HG03159 (cell line): ENCODE results near the gene RBM42.

Source experiments
- ATAC-seq: cut with Tn5 transposase; IDR thresholded peaks from one replicate; pipeline ENCODE4 v1.9.1; 2021; ENCODE audit warnings: mild to moderate bottlenecking, moderate library complexity; ENCODE audit not compliant: unreplicated experiment

RBM42 gene

DNA sequence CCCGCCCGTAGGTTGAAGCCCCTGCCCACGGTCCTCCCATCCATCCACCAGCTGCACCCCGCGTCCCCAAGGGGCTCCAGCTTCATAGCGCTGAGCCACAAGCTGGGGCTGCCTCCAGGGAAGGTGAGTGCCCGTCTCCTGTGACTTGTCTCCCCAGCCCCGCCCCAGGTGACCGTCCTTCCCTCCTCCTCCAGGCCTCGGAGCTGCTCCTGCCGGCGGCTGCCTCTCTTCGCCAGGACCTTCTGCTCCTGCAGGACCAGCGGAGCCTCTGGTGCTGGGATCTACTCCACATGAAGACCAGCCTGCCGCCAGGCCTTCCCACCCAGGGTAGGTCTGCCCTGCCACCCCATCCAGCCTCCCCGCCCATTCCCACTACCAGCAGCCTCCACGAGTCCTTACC, 8.8 kb upstream of the RBM42 start:
- ATAC-seq, result no peak

DNA sequence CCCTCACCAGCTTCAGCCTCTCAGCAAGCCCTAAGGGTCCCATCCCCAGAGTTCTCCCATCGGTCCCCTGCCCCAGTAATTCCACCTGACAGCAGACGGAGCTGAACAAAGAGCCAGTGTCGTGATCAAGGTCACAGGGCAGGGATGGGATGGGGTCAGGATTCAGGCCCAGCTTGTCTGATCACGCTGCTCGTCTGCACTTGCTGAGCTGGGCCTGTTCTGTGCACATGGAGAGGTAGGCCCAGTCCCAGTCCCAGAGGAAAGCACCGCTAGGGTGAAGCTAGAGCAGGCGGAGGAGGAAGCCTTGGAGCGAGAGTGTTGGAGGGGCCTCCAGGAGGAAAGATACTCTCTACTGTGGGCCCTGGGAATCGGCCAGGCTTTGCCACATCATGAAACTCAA, 7.1 kb upstream of the RBM42 start:
- ATAC-seq, result no peak

DNA sequence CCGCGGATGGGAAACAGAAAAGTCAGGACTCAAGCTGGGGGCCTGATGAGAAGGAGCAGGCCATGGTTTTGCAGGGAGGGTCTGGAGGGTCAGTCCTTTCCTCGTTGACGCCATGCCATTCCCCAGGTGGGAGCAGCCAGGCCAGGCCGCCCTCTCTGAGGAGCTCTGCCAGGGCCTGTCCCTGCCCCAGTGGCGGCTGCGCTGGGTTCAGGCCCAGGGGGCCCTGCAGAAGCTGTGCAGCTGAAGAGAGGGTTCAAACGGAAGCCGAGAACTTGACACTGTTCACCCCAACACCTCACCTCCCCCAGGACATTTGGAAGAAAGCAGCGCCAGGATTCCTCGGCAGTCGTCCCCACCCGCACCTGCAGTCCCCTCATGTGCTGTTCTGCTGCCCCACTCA, 6.1 kb upstream of the RBM42 start:
- ATAC-seq, result no peak

DNA sequence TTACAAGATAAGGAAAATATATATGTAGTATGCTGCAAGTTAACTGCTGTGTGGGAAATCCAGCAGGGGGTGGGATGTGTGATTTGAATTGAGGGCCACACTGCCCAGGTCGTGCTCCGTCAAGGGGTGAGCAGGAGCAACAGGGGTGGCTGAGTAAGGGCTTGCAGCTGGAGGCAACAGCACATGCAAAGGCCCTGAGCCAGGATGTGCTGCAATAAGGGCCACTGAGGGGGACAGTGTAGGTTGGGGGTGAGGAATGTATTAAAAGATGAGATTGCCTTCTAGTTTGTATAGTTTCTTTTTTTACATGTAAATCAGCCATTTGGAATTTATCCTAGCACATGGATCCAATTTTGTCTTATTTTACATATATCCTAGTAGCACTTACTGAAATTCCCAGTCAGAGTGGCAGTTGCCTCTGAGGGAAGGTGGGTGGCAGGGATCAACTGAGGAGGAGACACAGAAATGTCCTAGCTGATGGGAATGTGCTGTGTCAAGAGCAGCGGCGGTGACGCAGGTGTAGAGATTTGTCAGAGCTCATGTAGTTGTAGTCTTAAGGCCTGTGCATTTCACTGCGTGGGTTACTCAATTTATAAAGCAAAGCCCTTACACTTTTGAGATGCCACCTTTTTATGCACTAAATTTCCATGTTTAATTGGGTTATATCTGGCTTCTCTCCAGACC, 5.4 kb upstream of the RBM42 start:
- no peak for ATAC-seq

DNA sequence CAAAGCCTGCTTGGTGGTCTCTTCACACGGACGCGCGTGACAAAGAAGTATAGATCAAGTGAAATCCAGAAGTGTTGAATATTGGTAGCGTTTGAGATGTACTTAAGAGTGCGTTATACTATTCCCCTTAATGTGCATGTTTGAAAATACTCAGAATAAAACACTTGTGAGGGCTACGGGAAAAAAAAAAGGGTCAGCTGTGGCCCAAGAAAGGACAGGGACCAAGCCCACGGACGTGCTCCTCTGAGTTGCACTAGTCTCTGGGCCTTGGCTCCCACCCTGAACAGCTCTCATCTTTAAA, 622 bp upstream of the RBM42 start:
- no peak for ATAC-seq

DNA sequence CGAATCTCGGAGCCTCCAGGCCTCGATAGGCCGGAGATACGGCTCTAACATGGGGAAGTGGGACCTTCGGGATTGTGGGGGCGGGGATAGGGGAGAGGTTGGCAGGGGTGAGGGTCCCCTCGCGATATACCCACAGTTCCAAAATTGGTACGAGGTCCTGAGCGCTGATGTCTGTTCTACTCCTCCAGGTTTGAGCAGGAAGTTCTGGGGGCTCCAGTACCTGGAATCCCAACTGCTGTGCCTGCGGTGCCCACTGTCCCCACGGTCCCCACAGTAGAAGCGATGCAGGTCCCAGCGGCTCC, 447 bp downstream of the RBM42 start:
- ATAC-seq, result no peak

DNA sequence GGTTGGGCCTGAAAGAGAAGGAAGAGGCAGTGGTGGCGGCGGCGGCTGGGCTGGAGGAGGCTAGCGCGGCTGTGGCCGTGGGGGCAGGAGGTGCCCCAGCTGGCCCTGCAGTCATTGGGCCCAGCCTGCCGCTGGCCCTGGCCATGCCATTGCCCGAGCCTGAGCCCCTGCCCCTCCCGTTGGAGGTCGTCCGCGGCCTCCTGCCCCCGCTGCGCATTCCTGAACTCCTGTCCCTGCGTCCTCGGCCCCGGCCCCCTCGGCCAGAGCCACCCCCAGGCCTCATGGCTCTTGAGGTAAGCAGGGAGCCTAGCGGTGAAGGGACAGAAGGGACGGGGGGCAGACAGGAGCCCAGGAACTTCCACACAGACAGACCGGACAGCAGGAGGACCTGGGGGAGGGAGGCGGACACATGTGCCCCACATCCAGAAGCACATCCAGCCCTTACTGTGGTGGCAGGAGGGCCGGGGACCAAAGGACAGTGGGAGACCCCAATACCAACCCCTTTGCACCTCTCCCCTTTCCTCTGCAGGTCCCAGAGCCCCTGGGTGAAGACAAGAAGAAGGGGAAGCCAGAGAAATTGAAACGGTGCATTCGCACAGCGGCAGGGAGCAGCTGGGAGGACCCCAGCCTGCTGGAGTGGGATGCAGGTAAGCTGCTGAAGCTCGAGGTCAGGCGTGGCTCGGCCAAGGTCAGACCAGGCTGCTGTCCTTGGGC, 5.0 kb downstream of the RBM42 start:
- ATAC-seq, result no peak

DNA sequence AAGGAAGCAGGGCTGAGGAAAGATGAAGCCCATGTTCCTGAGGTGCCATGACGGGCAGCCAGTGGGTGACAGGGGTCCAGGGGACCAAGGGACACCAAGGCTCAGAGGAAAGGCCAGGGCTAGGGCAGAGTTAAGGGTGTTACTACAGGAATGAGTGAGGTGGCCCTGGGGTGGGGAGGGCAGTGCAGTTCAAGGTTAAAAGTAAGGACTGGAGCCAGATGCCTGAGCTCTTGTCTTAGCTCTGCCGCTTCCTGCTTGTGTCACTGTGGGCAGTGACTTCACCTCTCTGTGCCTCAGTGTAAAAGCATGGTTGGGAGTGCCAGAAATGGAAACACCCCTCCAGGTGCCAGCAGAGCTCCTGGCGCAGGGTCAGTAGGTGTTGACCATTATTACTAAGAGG, 7.8 kb downstream of the RBM42 start:
- no peak for ATAC-seq

DNA sequence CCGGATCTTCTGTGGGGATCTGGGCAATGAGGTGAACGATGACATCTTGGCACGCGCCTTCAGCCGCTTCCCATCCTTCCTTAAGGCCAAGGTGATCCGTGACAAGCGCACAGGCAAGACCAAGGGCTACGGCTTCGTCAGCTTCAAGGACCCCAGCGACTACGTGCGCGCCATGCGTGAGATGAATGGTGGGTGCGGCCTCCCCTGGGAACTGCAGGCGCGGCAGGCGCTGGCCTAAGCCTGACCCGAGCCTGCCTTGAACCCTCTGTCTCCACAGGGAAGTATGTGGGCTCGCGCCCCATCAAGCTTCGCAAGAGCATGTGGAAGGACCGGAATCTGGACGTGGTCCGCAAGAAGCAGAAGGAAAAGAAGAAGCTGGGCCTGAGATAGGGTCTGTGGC, 8.3 kb downstream of the RBM42 start:
- ATAC-seq, result no peak

DNA sequence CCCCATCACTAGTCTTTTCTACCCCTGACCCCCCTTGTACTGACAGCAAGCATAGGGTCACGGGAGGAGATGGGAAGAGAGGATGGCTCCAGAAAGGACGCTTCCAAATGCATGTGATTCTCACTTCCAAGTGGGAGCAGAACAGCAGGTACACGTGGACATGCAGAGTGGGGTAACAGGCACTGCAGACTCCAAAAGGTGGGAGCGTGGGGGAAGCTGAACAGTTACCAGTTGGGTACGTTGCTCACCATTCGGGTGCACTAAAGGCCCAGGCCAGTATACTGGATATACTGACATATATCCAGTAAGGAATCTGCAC, 10.4 kb downstream of the RBM42 start:
- no peak for ATAC-seq

DNA sequence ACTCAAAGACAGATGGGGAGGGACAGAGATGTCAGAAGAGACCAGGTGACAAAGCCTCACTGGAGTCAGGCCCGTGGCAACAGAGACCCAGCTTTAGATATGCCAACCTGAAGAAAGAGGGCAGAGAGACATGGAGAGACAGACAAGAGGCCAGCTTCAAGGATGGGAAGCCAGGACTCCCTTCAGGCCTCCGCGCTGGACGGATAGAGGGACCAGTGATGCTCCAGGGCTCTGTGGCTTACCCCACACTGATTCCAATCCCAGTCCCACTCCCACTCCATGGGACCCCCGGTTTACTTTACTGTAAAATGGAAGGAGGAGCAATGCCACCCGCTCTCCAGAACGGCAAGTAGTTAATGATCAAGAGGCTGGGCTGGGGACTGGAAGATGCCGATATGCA, 11.0 kb downstream of the RBM42 start:
- no peak for ATAC-seq

DNA sequence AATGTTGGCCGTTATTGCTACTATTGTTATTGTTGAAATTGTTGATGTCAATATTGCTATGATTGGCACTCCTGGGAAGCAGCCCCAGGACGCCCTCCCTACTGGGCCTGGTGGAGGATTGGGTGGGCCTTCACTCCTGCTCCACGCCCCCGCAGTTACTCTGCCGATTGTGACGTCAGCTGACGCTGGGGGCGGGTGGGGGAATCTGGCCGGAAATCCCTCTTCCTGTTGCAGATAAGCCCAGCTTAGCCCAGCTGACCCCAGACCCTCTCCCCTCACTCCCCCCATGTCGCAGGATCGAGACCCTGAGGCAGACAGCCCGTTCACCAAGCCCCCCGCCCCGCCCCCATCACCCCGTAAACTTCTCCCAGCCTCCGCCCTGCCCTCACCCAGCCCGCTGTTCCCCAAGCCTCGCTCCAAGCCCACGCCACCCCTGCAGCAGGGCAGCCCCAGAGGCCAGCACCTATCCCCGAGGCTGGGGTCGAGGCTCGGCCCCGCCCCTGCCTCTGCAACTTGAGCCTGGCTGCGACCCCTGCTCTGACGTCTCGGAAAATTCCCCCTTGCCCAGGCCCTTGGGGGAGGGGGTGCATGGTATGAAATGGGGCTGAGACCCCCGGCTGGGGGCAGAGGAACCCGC, 12.8 kb downstream of the RBM42 start, which contains the start of gene ETV2:
TSS of gene ETV2 (plus strand) at position 231 of the 637 bp plus-strand sequence. CDS start 716 bp downstream, outside the sequence.
- ATAC-seq, result no peak

DNA sequence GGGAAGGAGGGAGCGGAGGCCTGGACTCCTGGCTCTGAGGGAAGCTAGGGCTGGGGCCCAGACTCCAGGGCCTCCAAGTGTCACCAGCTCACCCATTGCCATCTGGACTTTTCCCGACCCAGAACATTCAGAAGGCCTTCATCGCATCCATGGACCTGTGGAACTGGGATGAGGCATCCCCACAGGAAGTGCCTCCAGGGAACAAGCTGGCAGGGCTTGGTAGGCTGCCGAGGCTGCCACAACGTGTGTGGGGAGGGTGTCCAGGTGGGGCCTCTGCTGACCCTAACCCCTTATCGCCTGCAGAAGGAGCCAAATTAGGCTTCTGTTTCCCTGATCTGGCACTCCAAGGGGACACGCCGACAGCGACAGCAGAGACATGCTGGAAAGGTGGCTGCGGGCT, 13.5 kb downstream of the RBM42 start:
- ATAC-seq, result no peak

DNA sequence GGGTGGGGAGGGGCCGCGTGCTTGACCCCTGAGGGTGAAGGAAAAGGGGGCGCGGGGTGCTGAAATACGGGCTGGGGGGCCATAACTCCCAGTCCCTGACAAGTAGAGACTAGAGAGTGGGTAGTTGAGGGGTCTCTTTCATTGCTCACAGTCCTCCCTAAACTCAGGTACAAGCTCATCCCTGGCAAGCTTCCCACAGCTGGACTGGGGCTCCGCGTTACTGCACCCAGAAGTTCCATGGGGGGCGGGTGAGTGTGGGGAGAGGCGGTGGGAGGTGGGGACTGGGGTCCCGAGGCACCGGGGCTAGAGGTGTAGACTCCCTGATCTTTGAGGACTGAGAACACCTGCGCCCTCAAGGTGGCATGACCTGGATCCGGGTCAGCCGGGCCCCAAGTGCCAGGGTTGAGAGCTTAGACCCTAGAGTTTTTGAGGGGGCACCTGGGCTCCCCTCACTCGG, 14.0 kb downstream of the RBM42 start:
- ATAC-seq, result no peak

DNA sequence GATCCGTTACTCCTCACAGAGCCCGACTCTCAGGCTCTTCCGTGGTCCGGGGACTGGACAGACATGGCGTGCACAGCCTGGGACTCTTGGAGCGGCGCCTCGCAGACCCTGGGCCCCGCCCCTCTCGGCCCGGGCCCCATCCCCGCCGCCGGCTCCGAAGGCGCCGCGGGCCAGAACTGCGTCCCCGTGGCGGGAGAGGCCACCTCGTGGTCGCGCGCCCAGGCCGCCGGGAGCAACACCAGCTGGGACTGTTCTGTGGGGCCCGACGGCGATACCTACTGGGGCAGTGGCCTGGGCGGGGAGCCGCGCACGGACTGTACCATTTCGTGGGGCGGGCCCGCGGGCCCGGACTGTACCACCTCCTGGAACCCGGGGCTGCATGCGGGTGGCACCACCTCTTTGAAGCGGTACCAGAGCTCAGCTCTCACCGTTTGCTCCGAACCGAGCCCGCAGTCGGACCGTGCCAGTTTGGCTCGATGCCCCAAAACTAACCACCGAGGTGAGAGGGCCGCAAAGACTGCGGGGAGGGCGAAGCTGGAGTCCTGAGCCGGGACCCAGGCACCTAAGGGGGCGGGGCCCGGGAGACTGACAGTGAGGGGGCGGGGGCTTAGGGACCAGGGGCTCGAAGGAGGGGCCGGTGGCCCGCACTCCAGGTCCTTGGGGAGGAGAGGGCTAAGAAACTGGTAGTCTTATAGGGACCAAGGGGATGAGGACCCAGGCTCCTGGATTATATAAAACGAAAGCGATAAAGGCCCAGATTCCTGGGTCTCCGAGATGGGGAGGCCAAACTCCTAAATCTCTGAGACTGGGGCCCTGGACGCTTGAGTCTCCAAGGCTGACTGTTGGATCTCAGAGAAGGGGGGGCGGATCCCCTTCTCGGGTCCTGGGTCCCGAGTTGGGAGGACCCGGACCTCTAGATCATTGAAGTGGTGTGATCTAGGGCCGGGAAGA, 14.7 kb downstream of the RBM42 start:
- ATAC-seq, result peak; percentile 39

DNA sequence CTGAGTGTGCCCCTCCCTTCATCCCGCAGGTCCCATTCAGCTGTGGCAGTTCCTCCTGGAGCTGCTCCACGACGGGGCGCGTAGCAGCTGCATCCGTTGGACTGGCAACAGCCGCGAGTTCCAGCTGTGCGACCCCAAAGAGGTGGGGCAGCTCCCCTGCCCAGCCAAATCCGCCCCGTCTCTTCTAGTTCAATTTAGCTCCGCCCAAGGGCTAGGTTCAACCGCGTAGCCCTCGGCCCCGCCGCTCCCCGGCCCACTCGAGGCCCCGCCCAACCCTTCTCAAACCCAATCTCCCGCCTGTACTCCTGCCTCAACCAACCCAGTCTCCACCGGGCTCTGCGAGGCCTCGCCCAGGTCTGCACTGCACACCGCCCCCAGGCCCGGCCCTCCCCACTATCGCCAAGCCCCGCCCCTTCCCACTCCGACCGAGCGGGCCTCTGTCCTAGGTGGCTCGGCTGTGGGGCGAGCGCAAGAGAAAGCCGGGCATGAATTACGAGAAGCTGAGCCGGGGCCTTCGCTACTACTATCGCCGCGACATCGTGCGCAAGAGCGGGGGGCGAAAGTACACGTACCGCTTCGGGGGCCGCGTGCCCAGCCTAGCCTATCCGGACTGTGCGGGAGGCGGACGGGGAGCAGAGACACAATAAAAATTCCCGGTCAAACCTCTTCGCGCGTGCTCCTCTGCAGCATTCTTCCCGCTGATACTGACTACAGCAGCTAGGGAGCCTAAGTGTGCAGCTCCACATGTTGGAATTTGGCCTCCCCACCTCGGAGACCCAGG, 15.6 kb downstream of the RBM42 start:
- peak; percentile 57 for ATAC-seq

DNA sequence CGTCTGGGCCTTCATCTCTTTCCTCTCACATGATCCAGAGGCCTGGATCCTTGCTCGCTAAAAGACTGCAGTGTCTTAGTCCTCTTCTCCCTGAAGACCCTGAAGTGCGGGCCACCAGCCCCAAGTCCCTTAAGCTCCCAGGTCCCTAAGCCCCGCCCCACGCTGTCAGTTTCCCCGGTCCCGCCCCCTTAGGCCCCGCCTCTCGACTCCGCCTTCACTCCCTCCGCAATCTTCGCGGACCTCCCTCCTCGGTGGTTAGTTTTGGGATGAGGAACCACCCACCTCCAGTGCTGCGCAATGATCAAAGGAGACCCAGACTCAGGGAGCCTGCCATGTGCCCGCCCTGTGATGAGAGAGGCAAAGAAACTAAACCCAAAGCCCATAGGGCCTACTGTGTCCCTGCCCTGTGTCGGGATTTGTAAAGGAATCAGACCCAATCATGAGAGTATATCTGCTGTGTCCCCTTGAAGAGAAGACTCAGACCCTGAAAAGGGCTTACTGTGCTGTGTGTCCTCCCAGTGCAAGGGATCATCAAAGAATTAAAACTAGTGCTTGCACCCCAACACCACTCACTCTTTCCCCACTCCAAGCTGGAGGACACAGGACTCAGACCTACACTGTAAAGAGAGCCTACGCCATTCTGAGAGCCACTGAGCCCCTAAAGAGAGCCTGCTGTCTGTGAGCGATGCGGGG, 16.3 kb downstream of the RBM42 start:
- ATAC-seq, result no peak

DNA sequence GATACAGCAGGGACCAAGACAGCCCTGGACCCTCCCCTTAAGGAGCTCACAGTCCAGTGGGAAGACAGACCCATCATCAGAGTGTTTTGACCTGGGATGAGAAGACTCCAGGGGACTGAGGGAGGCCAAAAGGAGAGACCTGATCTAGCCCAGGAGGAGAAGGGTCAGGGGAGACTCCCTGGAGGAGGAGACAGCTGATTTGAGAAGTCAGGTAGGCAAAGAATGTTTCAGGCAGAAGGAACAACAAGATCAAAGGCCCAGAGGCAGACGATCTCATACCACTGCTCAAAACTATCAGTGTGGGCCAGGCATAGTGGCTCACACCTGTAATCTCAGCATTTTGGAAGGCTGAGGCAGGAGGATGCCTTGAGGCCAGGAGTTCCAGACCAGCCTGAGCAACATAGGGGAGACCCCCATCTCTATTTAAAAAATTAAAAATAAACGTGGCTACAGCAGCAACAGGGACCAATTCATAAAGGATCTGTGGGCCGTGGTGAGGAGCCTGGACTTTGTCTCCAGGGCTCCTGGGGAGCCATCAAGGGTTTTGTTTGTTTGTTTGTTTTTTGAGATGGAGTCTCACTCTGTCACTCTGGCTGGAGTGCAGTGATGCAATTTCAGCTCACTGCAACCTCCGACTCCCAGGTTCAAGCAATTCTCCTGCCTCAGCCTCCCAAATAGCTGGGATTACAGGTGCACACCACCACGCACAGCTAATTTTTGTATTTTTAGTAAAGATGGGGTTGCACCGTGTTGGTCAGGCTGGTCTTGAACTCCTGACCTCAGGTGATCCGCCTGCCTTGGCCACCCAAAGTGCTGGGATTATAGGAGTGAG, 17.1 kb downstream of the RBM42 start:
- no peak for ATAC-seq
